Skeletal muscle cell (primary cell): ENCODE measurements around the gene TATDN2.
"Not testable (repeated sequence)": the region's sequence is repeated elsewhere in the genome, so short reads cannot be mapped to it uniquely, and the experiment has no call there.

Experiments used
- DNase-seq: peaks from one replicate; pipeline ENCODE4 v3.0.0-alpha.2; 2010; ENCODE audit warnings: low read depth
- H3K4me3 ChIP-seq: 2 replicates; pipeline ENCODE4 v1.5.1; 2011; ENCODE audit warnings: low read depth, mild to moderate bottlenecking, control low read depth, low read length, moderate library complexity

The TATDN2 gene

DNA sequence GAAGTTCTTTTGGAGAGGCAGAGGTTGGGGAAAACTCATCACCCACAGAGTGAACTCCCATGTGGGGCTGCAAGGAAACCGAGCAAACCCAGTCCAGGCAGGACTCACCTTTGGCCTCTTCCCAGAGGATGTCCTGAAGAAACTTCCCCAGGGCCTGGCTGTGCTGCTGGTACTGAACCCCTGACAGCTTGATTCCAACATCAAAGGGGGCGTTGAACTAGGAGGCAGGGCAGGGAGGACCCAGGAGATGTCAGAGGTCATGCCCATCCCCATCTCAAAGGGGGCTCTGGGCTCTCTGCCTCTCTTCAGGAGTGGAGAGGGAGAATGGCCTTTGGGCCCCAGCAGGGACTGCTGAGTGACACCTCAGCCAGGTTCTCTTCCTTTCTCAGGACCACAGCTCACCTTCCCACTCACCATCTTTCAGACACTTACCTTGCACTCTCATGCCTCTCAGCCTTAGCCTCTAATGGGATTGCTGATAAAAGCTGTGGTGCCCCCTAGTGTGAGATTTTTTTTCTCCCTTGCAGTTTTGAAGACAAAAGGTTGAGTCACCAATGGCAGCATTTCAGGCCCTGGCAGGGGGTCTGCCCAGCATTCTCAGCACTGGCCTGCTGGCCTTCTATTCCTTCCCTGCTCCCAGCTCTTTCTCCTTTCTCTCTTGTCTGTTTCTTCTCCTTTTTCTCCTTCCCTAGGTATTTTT, 38.5 kb downstream of the TATDN2 start:
- no peak for DNase-seq

GRCh38 chr3:10287936-10288574, 39.8 kb downstream of the TATDN2 start:
- no peak for DNase-seq
- H3K4me3 ChIP-seq, result no peak overlapping the region

More for the DNA sequence above, 38.5 kb downstream of the TATDN2 start:
- H3K4me3 ChIP-seq, result no peak overlapping the region

DNA sequence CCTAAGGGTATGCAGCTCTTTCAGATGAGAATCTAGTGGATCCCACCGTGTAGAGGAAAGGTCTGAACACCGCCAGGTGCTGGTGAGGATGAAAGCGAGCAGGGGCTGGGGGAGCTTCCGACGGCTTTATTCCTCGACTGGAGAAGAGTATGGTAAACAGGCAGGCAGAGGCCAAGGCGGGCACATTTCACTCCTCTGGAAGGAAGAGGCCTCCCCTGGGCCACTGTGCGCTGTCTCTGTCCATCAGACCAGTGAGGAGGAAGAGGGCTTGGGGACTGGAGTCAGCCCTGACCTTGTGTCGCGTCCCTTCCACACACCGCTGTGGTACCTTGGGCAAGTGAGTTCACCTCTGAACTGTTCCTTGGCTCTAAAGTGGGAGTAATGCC, 40.3 kb downstream of the TATDN2 start:
- DNase-seq, result no peak
- no peak overlapping the region for H3K4me3 ChIP-seq

- no peak overlapping the region for H3K4me3 ChIP-seq
- DNase-seq, result no peak
Measured at GRCh38 chr3:10289077-10289476, 40.8 kb downstream of the TATDN2 start.

- H3K4me3 ChIP-seq, result no peak overlapping the region
- DNase-seq, result no peak
Measured at GRCh38 chr3:10289787-10290355, 41.6 kb downstream of the TATDN2 start.

GRCh38 chr3:10290481-10291176, 42.4 kb downstream of the TATDN2 start:
- no peak for DNase-seq
- no peak overlapping the region for H3K4me3 ChIP-seq

GRCh38 chr3:10291641-10292040, 43.4 kb downstream of the TATDN2 start:
- no peak overlapping the region for H3K4me3 ChIP-seq
- DNase-seq, result no peak

DNA sequence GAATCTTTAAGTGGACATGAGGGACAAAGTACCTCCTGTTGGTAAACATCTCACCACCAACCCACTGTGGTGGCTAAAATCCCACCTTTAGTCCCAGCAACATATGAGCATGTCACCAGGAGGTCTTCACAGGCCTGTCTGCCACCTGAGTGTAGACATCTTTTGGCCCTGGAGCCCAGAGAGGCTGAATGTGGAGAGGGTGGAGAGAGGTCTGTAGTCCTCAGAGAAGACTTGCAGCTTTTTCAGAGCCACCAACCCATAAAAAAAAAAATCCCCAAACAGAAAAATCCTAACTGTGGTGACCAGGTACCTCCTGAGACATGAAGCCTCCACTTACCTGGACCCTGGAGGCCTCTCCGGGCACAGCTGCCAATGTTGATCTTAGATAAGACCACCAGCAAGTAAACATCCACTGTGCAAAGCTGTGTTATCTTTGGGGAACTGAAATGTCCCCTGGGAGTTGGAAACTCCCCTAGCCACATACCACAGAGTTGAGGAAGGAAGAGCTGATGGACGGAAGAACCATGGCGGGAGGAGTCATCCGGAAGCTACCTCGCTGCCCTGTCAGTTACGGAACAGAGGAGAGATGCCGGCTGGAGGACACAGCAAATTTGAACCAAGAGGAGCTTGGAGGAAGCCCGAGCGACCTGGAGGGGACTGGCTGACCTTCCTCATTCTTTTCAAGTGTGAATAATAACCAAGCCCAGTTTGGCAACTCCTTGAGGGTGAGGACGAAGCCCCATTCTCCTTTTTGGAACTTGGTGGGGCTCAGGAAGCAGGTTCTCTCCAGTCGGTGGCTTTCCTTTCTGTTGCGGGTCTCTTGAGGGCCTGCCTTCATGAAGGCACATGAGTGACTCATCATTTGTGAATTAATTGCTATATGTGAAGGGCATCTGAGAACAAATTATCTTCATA, 44.5 kb downstream of the TATDN2 start, which contains the start of gene GHRL:
Gene GHRL (minus strand): TSS at position 443 of the 915 bp plus-strand sequence. CDS start 2,767 bp downstream, outside the sequence.
- H3K4me3 ChIP-seq, result no peak within 1 kb of the TSS
- DNase-seq, result no peak

GRCh38 chr3:10294030-10294586, 45.8 kb downstream of the TATDN2 start:
- no peak overlapping the region for H3K4me3 ChIP-seq
- DNase-seq, result no peak

DNA sequence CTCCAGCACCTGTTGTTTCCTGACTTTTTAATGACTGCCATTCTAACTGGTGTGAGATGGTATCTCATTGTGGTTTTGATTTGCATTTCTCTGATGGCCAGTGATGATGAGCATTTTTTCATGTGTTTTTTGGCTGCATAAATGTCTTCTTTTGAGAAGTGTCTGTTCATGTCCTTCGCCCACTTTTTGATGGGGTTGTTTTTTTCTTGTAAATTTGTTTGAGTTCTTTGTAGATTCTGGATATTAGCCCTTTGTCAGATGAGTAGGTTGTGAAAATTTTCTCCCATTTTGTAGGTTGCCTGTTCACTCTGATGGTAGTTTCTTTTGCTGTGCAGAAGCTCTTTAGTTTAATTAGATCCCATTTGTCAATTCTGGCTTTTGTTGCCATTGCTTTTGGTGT, 49.8 kb downstream of the TATDN2 start:
- not testable (repeated sequence) for H3K4me3 ChIP-seq, DNase-seq

DNA sequence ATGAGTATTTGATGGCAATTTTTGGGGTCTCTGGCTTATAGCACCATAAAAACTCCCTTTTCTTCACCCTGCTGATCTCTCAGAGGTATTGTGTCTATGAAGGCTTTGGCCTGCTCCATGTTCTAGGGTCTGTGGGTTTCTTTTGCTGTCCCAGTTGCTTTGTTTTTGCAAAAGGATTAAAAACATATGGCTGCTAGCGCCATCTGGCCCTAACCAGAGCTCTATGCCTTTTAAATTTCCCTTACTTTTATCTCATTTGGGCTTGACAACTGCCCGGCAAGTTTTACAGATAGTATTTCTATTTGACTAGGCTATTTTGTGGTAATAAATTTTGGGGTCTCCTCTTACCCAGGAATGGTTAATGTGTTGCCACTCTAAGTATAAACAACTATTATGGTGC, 50.9 kb downstream of the TATDN2 start:
- DNase-seq, result no peak

GRCh38 chr3:10299679-10300078, 51.4 kb downstream of the TATDN2 start:
- no peak overlapping the region for H3K4me3 ChIP-seq
- no peak for DNase-seq

More for the DNA sequence above, 50.9 kb downstream of the TATDN2 start:
- no peak overlapping the region for H3K4me3 ChIP-seq

- no peak overlapping the region for H3K4me3 ChIP-seq
- no peak for DNase-seq
Measured at GRCh38 chr3:10300087-10300486, 51.8 kb downstream of the TATDN2 start.

GRCh38 chr3:10303105-10303504, 54.8 kb downstream of the TATDN2 start:
- no peak for DNase-seq
- no peak overlapping the region for H3K4me3 ChIP-seq

GRCh38 chr3:10303785-10304184, 55.5 kb downstream of the TATDN2 start:
- DNase-seq, result no peak
- H3K4me3 ChIP-seq, result no peak overlapping the region

DNA sequence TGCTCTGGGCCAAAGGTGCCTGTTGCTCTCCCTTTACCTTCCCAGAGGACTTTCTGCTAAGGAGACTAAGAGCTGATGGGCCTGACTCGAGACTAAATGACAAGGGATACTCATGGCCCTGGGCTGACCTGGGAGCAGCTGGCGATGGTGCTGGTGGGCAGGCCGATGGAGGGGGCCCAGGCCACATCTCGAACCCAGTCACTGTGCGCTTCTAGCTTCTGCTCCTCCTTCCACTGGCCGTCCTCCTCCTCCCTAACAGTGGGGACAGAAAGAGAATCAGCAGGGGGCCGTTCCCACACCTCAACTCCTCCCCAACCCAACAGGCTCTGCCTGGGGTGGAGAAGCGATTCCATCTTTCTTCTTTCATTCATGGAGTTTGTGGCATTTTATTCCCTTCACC, 56.6 kb downstream of the TATDN2 start:
- no peak overlapping the region for H3K4me3 ChIP-seq
- no peak for DNase-seq

DNA sequence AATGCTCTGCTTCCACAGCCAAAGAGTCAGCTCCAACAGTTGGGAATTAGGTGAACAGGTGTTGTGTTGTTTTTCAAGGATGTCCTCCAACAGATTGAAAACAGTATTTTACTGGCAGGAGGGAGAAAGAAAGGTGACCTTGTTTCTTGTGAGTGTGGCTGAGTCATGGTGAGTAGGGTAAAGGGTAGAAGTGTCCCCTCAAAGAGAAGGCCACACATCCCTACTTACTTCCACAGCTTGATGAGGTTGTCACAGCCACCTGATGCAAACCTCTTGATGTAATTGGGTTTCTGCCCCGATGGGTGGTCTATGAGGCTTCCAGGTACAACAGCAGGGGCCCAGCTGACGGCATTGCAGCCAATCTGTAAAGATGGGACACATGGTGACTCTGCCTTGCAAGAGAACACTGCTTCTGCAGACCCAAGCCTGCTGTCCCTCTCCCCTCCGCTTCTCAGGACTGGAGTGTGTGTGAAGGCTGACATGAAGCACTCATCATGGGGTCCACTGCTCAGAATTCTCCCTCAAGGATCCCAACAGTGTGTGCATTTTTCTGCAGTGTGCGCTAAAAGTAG, 57.2 kb downstream of the TATDN2 start:
- DNase-seq, result no peak

DNA sequence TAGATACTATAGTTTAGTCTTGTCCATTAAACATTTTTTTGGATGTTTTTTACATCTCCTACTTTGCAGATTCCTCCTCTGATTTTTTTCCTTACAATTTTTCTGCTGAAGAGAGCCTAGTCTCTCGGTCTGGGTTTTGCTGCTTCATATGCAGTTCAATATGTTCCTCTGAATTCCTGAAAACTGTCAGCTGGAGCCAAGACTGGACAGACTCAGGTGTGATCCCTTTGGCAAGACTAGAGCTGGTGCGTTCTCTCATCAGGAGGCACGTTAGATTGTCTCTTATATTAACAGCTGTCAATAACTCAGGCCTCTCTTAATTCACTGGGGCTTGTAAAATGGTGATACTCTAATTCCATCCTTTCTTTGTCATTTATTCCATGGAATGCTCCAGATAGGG, 57.9 kb downstream of the TATDN2 start:
- DNase-seq, result no peak
- H3K4me3 ChIP-seq, result no peak overlapping the region

More for the DNA sequence above, 57.2 kb downstream of the TATDN2 start:
- H3K4me3 ChIP-seq, result no peak overlapping the region

DNA sequence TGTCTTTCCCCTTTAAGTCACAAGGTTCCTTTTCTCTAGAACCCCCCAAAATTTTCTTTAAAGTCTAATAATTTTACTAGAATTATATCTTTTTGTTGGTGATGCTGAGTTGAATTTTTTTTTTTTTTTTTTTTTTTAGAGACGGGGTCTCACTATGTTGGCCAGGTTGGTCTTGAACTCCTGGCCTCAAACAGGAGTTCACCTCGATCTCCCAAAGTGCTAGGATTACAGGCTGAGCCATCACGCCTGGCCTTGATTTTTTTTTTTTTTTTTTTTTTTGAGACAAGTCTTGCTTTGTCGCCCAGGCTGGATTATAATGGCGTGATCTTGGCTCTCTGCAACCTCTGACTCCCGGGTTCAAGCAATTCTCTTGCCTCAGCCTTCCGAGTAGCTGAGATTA, 60.4 kb downstream of the TATDN2 start:
- DNase-seq, result no peak
- no peak overlapping the region for H3K4me3 ChIP-seq
